ENCODE measurements around the gene GNAZ. TPM values are rescaled to one million over a fixed set of nuclear protein-coding genes. Genes with fewer than 3 reads are reported as not detected.

GNAZ gene
- total and polyA plus RNA-seq, 2 of the 8 experiments (the other 6 are each of a cell fraction or from before 2014, with no cell fraction given), result 6.6 to 9.6 TPM

DNA sequence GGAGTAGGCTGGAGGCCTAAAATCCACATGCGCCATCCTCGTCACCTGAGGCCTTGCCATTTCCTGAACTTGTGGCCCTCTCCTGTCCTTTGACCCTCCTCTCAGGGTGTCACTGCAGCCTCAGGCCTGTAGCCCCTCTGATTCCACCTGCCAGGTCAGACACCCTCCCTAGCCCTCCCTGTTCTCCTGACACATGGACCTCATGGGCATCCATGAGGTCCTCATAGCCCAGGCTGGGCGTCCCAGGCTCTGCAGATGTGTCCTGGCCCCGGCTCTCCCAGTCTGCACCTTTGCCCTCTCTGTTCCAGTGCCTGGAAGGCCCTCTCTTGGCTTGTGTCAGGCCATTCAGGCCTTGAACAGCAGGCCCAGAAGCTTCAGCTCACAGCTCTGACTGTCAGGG is 90.7 kb downstream of the GNAZ start:
- H4K5ac ChIP-seq (ENCODE audit: insufficient read length, low read depth, low read length), result no peak overlapping the region
- no peak overlapping the region for H2BK120ac ChIP-seq (replicated peaks; ENCODE audit: low read depth, low read length)
- H3K4me1 ChIP-seq (replicated peaks in 1 of 4; ENCODE audit: control insufficient read depth in 3 of 4, insufficient read depth in 4 of 4, low read length in 3 of 4), result peaks cover 0 to 13% (median 5%) of the 10 kb centered on the region in 4 experiments; a peak in 4 of 7 replicates
- H3K79me1 ChIP-seq (ENCODE audit: low read depth, low read length), result no peaks in the 10 kb centered on the region
- H3K36me3 ChIP-seq (ENCODE audit: control insufficient read depth in 2 of 4, insufficient read depth in 4 of 4, low read length in 3 of 4), result no peaks in the 10 kb centered on the region
- H2BK20ac ChIP-seq (ENCODE audit: low read length), result no peak overlapping the region
- H3K79me2 ChIP-seq (ENCODE audit: control insufficient read depth in 1 of 2, insufficient read depth in 2 of 2, low read length in 2 of 2), result no peaks in the 10 kb centered on the region
- H3K9ac ChIP-seq (replicated peaks in 1 of 4; ENCODE audit: extremely low read depth in 1 of 4, low read depth in 3 of 4, low read length in 3 of 4), result no peak overlapping the region
- FAIRE-seq (no peak), DNase-seq (ENCODE audit: low read depth in 1 of 2, low spot score in 2 of 2) (no peak)
- H3K27ac ChIP-seq (ENCODE audit: low read depth, low read length), result no peak overlapping the region
- H4K8ac ChIP-seq (ENCODE audit: extremely low read depth, insufficient read depth, low read length), result no peak overlapping the region; the same call in 1 of the 2 replicates
- ChIA-PET POLR2A (ENCODE audit: partially characterized antibody) (no interaction called here), CTCF (ENCODE audit: partially characterized antibody) (interaction anchor here (0.6 to 0.9 kb wide), 3 partner anchors 9 to 121 kb away, joined by 3 read pairs; no protein-coding TSS in a partner anchor)
- no peak overlapping the region for H3K4ac ChIP-seq (replicated peaks; ENCODE audit: insufficient read length, low read depth, low read length)
- H3K18ac ChIP-seq (ENCODE audit: extremely low read depth, low read length), result no peak overlapping the region
- H3K23ac ChIP-seq (ENCODE audit: insufficient read length), result no peak overlapping the region
- H3K9me3 ChIP-seq (ENCODE audit: insufficient read depth in 2 of 2, low read depth in 1 of 2, low read length in 1 of 2), result no peaks in the 10 kb centered on the region
- no peak overlapping the region for H3K4me2 ChIP-seq (ENCODE audit: insufficient read depth in 1 of 2, low read depth in 2 of 2, low read length in 2 of 2)
- H3K4me3 ChIP-seq (ENCODE audit: extremely low read depth in 1 of 4, insufficient read depth in 2 of 4, low read depth in 3 of 4, low read length in 4 of 4), result no peak overlapping the region
- no peak overlapping the region for H2AFZ ChIP-seq (ENCODE audit: low read length)
- H3K23me2 ChIP-seq (ENCODE audit: low read depth, low read length), result 0 out of 2 replicates have a peak, but pooled peaks cover 2% of the 10 kb centered on the region
- H2BK5ac ChIP-seq (ENCODE audit: low read depth, low read length), result no peak overlapping the region
- no peak overlapping the region for H2BK12ac ChIP-seq (ENCODE audit: low read depth, low read length)
- H4K20me1 ChIP-seq (replicated peaks in 1 of 2; ENCODE audit: control insufficient read depth in 1 of 2, insufficient read depth in 2 of 2, low read length in 2 of 2), result no peaks in the 10 kb centered on the region
- H3K27me3 ChIP-seq (replicated peaks in 1 of 4; ENCODE audit: control insufficient read depth in 3 of 4, extremely low read depth in 1 of 4, insufficient read depth in 3 of 4, low read length in 3 of 4), result no peaks in the 10 kb centered on the region
- no peak for TF ChIP-seq RNF2 (IDR thresholded peaks at IDR 0.05; ENCODE audit: borderline replicate concordance, low read depth, low read length, missing control alignments, poor library complexity, severe bottlenecking)
- no peak for TF ChIP-seq MAFK (IDR thresholded peaks at IDR 0.05; ENCODE audit: low read depth, low read length)
- TF ChIP-seq SIN3A (conservative IDR thresholded peaks at IDR 0.05 in 1 of 2, IDR thresholded peaks at IDR 0.05 in 1 of 2; ENCODE audit: low read depth in 1 of 2, low read length in 2 of 2), result no peak
- no peak for TF ChIP-seq CBX5 (IDR thresholded peaks at IDR 0.05; ENCODE audit: low read depth, low read length)
- no peak for TF ChIP-seq SIX5 (IDR thresholded peaks at IDR 0.05; ENCODE audit: low read depth, low read length)
- no peak for TF ChIP-seq TEAD4 (IDR thresholded peaks at IDR 0.05; ENCODE audit: low read depth, low read length)
- TF ChIP-seq, protein P1, sequence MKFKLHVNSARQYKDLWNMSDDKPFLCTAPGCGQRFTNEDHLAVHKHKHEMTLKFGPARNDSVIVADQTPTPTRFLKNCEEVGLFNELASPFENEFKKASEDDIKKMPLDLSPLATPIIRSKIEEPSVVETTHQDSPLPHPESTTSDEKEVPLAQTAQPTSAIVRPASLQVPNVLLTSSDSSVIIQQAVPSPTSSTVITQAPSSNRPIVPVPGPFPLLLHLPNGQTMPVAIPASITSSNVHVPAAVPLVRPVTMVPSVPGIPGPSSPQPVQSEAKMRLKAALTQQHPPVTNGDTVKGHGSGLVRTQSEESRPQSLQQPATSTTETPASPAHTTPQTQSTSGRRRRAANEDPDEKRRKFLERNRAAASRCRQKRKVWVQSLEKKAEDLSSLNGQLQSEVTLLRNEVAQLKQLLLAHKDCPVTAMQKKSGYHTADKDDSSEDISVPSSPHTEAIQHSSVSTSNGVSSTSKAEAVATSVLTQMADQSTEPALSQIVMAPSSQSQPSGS (IDR thresholded peaks at IDR 0.05; ENCODE audit: low read length), result no peak
- no peak for TF ChIP-seq ZNF274 (IDR thresholded peaks at IDR 0.05; ENCODE audit: borderline replicate concordance, extremely low read depth, low read length)
- H3K14ac ChIP-seq (ENCODE audit: insufficient read length), result no peak overlapping the region
- H2AK5ac ChIP-seq (ENCODE audit: low read depth, low read length), result no peak overlapping the region
- H3K56ac ChIP-seq (replicated peaks; ENCODE audit: insufficient read length, low read depth, low read length), result no peak overlapping the region
- no peak overlapping the region for H2BK15ac ChIP-seq (ENCODE audit: low read length)
- 97% methylated on average over 4 of the region's 4 CpGs; no CpG with 5 or more reads in 1 of the 2 experiments for WGBS, 2 experiments (ENCODE audit: extremely low coverage in 1 of 2, insufficient coverage in 1 of 2, insufficient read length in 1 of 2, insufficient replicate concordance in 2 of 2, low coverage in 1 of 2, low lambda C conversion rate in 2 of 2, missing lambda C conversion rate in 1 of 2)
- no peak overlapping the region for H4K91ac ChIP-seq (replicated peaks; ENCODE audit: insufficient read length, low read length)
